Endodermal cell (in vitro differentiated cells): ENCODE results near the gene DNAH8. TPM values are rescaled to one million over a fixed set of nuclear protein-coding genes. Genes with fewer than 3 reads are reported as not detected.

Experiments
- DNase-seq: peaks from one replicate; pipeline ENCODE4 v3.0.0-alpha.2; 2017
- H3K27ac ChIP-seq: 2 replicates; pipeline ENCODE4 v1.5.1; 2013; ENCODE audit warnings: mild to moderate bottlenecking, low read depth, low read length, moderate library complexity
- H3K27me3 ChIP-seq: 2 replicates; pipeline ENCODE4 v1.6.1; 2013; ENCODE audit warnings: mild to moderate bottlenecking, low read length, moderate library complexity; ENCODE audit not compliant: insufficient read depth, control insufficient read depth, poor library complexity, severe bottlenecking
- H3K36me3 ChIP-seq: 2 replicates; pipeline ENCODE4 v1.7.0; 2013; ENCODE audit warnings: mild to moderate bottlenecking, low read length, moderate library complexity; ENCODE audit not compliant: control insufficient read depth, insufficient read depth
- H3K4me1 ChIP-seq: one replicate; pipeline ENCODE4 v1.7.0; 2013; ENCODE audit warnings: low read length; ENCODE audit not compliant: control insufficient read depth, insufficient read depth
- H3K4me3 ChIP-seq: 2 replicates; pipeline ENCODE4 v1.5.1; 2013; ENCODE audit warnings: mild to moderate bottlenecking, low read length, moderate library complexity
- H3K9ac ChIP-seq: 2 replicates; pipeline ENCODE4 v1.6.1; 2013; ENCODE audit warnings: mild to moderate bottlenecking, low read length, moderate library complexity; ENCODE audit not compliant: poor library complexity, severe bottlenecking; ENCODE audit errors: extremely low read depth
- H3K9me3 ChIP-seq: 2 replicates; pipeline ENCODE4 v1.6.1; 2013; ENCODE audit warnings: mild to moderate bottlenecking, low read length, moderate library complexity; ENCODE audit not compliant: control insufficient read depth
- H3K27ac Mint-ChIP-seq: 2 replicates; pipeline ENCODE4 v1.8.0; 2020; ENCODE audit warnings: mixed read lengths
- H3K27me3 Mint-ChIP-seq: 2 replicates; pipeline ENCODE4 v1.8.0; 2021; ENCODE audit warnings: mild to moderate bottlenecking, mixed read lengths; ENCODE audit not compliant: insufficient read depth
- H3K36me3 Mint-ChIP-seq: 2 replicates; pipeline ENCODE4 v1.8.0; 2020; ENCODE audit warnings: low read depth, mixed read lengths
- H3K4me1 Mint-ChIP-seq: 2 replicates; pipeline ENCODE4 v1.8.0; 2020; ENCODE audit warnings: mixed read lengths
- H3K4me3 Mint-ChIP-seq: 2 replicates; pipeline ENCODE4 v1.8.0; 2020; ENCODE audit warnings: mild to moderate bottlenecking, moderate library complexity, mixed read lengths
- H3K9me3 Mint-ChIP-seq: 2 replicates; pipeline ENCODE4 v1.8.0; 2020; ENCODE audit warnings: mild to moderate bottlenecking, mixed read lengths
- CTCF ChIP-seq: fragments of 200-600 bp; sonication (generic); conservative IDR thresholded peaks from 2 replicates; pipeline ENCODE4 v1.5.0; 2021; ENCODE audit warnings: antibody characterized with exemption, mild to moderate bottlenecking
- WGBS, 2 experiments: methylation state at CpG; one replicate each; pipeline versions ENCODE4 v1.1.5 to v1.1.7; 2013; ENCODE audit warnings: missing lambda C conversion rate in 2 of 2, mixed read lengths in 1 of 2; ENCODE audit not compliant: insufficient coverage in 1 of 2, insufficient read length in 1 of 2; 5-methylcytosine and 5-hydroxymethylcytosine counted together
- total RNA-seq, 2 donors: library from RNA; stranded (reverse); fragmentation: NEBNext Ultra II Directional in 1 of 2; extraction: Animal tissue kit (Norgen Biotek cat#: 25700) in 1 of 2; gene quantifications; 2 replicates in 1 of 2; 3 replicates in 1 of 2; pipeline ENCODE4 v1.2.1, GENCODE V29; 2021

DNAH8 gene
- total RNA-seq, 2 donors from 2014 or later: not detected

GRCh38 chr6:38942442-38942841, 227.3 kb downstream of the DNAH8 start:
- no peak for DNase-seq
- Mint-ChIP-seq H3K4me3 (no peak overlapping the region), H3K27me3 (peaks cover 4% of the 10 kb centered on the region), H3K9me3 (no peaks in the 10 kb centered on the region), H3K36me3 (no peaks in the 10 kb centered on the region), H3K4me1 (peaks cover 10% of the 10 kb centered on the region), H3K27ac (no peak overlapping the region)
- no peak overlapping the region for H3K4me3 ChIP-seq
- H3K4me1 ChIP-seq: no peaks in the 10 kb centered on the region
- TF ChIP-seq CTCF: no peak
- no peaks in the 10 kb centered on the region for H3K27me3 ChIP-seq
- 94 to 100% methylated on average over 2 to 3 of the region's 4 CpGs for WGBS, 2 experiments
- H3K27ac ChIP-seq: no peak overlapping the region
- H3K9me3 ChIP-seq: no peaks in the 10 kb centered on the region
- no peaks in the 10 kb centered on the region for H3K36me3 ChIP-seq
- H3K9ac ChIP-seq: no peak overlapping the region

- H3K4me3 Mint-ChIP-seq: no peak overlapping the region
- peaks cover 10% of the 10 kb centered on the region for H3K4me1 Mint-ChIP-seq
Observed at GRCh38 chr6:38942965-38943364, 227.9 kb downstream of the DNAH8 start.

GRCh38 chr6:38943964-38944363, 228.9 kb downstream of the DNAH8 start:
- Histone ChIP-seq H3K36me3 (no peaks in the 10 kb centered on the region), H3K27me3 (no peaks in the 10 kb centered on the region), H3K9me3 (no peaks in the 10 kb centered on the region), H3K4me3 (no peak overlapping the region), H3K9ac (no peak overlapping the region), H3K27ac (no peak overlapping the region), H3K4me1 (no peaks in the 10 kb centered on the region)
- H3K27me3 Mint-ChIP-seq: peaks cover 4% of the 10 kb centered on the region
- H3K36me3 Mint-ChIP-seq: no peaks in the 10 kb centered on the region
- no peak overlapping the region for H3K4me3 Mint-ChIP-seq
- peak; percentile 72 for TF ChIP-seq CTCF
- no peak overlapping the region for H3K27ac Mint-ChIP-seq
- H3K4me1 Mint-ChIP-seq: peaks cover 10% of the 10 kb centered on the region
- DNase-seq: peak; percentile 74
- WGBS, 2 experiments: 70 to 73% methylated on average over 3 to 4 of the region's 4 CpGs
- no peaks in the 10 kb centered on the region for H3K9me3 Mint-ChIP-seq

More at GRCh38 chr6:38942965-38943364, 227.9 kb downstream of the DNAH8 start:
- no peaks in the 10 kb centered on the region for H3K36me3 Mint-ChIP-seq
- H3K27me3 Mint-ChIP-seq: peaks cover 4% of the 10 kb centered on the region
- H3K27ac Mint-ChIP-seq: no peak overlapping the region
- H3K27ac ChIP-seq: no peak overlapping the region
- DNase-seq: no peak
- no peaks in the 10 kb centered on the region for H3K9me3 Mint-ChIP-seq
- H3K4me3 ChIP-seq: no peak overlapping the region
- TF ChIP-seq CTCF: no peak
- no peak overlapping the region for H3K9ac ChIP-seq
- H3K9me3 ChIP-seq: no peaks in the 10 kb centered on the region
- 94 to 100% methylated on average over 1 of the region's 1 CpG for WGBS, 2 experiments
- H3K27me3 ChIP-seq: no peaks in the 10 kb centered on the region
- no peaks in the 10 kb centered on the region for H3K36me3 ChIP-seq
- no peaks in the 10 kb centered on the region for H3K4me1 ChIP-seq
